PFSK-1 (cell line): ENCODE results near the gene FLG2.

Experiments used
- POLR2AphosphoS5 ChIP-seq: IDR thresholded peaks from 2 replicates; pipeline ENCODE4 v1.6.1; 2012; ENCODE audit warnings: low read depth, mild to moderate bottlenecking, control low read depth, low read length, moderate library complexity
- REST ChIP-seq, 2 experiments: IDR thresholded peaks; 2 replicates each; pipeline versions ENCODE4 v1.6.1 to v1.8.0; 2011 to 2012; ENCODE audit warnings: low read depth in 2 of 2, low read length in 2 of 2, control low read depth in 1 of 2, inconsistent platforms in 1 of 2, mild to moderate bottlenecking in 1 of 2, moderate library complexity in 1 of 2; ENCODE audit not compliant: insufficient read depth in 1 of 2
- TAF1 ChIP-seq: IDR thresholded peaks from 2 replicates; pipeline ENCODE4 v1.6.1; 2012; ENCODE audit warnings: low read length, control low read depth, borderline replicate concordance; ENCODE audit not compliant: insufficient read depth

GRCh38 chr1:152386940-152387339, 27.1 kb upstream of the FLG2 start:
- TF ChIP-seq POLR2AphosphoS5 (no peak), TAF1 (no peak), REST (IDR thresholded peaks at IDR 0.05; ENCODE audit: insufficient read depth in 1 of 2, low read depth in 2 of 2, low read length in 2 of 2) (no peak)
